ENCODE measurements around the gene CDH22. TPM values are rescaled to one million over a fixed set of nuclear protein-coding genes. Genes with fewer than 3 reads are reported as not detected.
A peak's percentile ranks its signal among the peaks of the same experiment; 100 is the strongest.

The CDH22 gene
- total RNA-seq, 1 donor from 2014 or later: 5.2 TPM

DNA sequence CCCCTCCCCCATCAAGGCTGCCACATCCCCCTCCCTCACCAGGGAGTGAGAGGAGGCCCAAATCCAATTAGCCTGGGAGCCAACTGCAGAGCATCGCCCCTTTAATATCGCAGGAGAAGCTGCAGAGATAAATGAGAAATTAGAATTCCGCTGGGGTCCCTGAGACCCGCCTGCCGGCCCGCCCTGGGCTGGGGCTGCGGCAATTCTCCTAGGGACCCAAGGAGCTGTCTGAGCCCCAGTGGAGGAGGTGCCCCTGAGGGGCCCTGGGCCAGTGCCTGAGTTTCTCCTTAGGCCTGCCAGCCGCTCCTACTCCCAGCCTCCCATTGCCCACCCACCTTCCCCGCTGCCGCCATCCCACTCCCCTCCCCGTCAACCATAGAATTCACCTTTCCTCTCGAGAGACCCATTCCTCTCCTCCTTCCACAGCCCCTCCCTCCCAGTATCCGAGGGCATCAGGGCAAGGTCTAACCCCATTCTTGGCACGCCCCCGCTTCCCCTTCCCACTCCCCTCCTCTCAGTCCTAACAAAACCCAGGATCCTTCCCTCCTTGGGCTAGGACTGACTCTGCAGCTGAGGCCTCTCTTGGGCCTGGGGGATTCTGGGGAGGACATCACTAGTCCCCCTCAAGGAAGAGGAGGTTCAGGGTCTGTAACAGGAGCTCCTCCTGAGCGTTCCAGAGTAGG lies 20.0 kb upstream of the CDH22 start:
- DNase-seq (ENCODE audit: missing footprints) (no peak), ATAC-seq (no peak)
- intact Hi-C loops (cut with DNase I): no loop called here

- ATAC-seq (no peak), DNase-seq (ENCODE audit: missing footprints) (no peak)
- intact Hi-C loops (cut with DNase I): no loop called here
Measured at GRCh38 chr20:46327557-46327956, 19.3 kb upstream of the CDH22 start.

GRCh38 chr20:46325789-46326188 lies 17.5 kb upstream of the CDH22 start:
- ATAC-seq (no peak), DNase-seq (ENCODE audit: missing footprints) (no peak)
- intact Hi-C loops (cut with DNase I): no loop called here

DNA sequence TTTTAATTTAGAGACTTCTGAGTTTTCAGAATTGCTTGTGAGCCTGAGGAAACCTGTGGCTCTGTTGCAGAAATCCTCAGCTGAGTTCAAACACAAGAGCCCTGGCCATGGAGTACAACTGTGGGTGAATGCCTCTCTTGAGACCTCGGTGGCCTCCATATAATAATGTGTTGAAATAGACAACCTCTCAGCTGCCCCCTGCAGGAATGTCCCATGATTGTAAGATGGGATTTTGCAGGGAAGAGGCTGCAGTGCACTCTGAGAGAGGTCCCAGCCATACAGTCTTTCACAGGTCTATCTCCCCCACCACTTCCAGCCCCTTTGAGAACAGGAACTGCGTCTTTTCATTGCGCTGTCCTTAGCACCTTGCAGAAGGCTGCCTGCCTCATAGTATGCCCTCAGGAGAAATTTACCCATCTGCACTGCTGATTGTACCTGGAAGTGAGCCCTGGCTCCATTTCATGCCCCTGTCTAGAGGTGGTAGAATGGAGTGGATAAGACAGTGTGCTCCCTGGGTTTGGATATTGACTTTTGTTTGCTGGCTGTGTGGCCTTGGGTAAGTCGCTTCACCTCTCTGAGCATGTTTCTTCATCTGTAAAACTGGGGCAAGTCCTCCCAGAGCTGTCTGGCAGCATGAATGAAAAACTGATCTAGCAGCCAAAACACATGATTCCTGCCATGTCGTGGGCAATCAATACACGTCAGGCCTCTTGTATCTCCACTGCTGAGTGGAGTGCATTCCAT lies 16.8 kb upstream of the CDH22 start:
- no peak for ATAC-seq
- DNase-seq (ENCODE audit: missing footprints): no peak
- intact Hi-C loops (cut with DNase I): no loop called here

- DNase-seq (ENCODE audit: missing footprints) (no peak), ATAC-seq (no peak)
- intact Hi-C loops (cut with DNase I): no loop called here
Measured at GRCh38 chr20:46324379-46324778, 16.1 kb upstream of the CDH22 start.

GRCh38 chr20:46323557-46323956 lies 15.3 kb upstream of the CDH22 start:
- ATAC-seq (no peak), DNase-seq (ENCODE audit: missing footprints) (no peak)
- intact Hi-C loops (cut with DNase I): no loop called here

- ATAC-seq (no peak), DNase-seq (ENCODE audit: missing footprints) (no peak)
- intact Hi-C loops (cut with DNase I): no loop called here
Measured at GRCh38 chr20:46322641-46323040, 14.3 kb upstream of the CDH22 start.

DNA sequence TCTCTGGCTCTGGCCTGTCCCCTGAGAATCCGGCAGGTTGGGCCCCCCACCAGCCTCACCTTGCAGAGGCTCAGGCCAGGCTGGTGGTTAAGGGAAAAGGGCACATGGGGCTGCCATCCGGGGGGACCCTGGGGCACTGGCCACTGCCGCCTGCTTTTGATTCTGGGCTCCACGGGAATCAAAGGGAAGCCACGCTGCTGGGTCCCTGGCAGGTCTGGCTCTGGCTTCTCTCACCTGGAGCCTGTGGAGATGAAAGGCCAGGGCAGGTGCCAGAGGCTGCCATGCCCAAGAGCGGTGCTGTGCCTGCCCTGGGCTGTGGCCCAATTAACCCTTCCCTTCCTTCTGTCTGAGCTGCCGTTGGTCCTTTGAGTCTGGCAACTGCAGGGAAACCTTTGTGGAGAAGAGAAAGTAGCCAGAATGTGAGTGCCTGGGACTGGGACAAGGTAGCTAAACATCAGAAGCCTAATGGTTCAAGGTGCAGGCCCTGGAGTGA lies 9.4 kb upstream of the CDH22 start:
- intact Hi-C loops (cut with DNase I): no loop called here
- ATAC-seq: no peak
- DNase-seq (ENCODE audit: missing footprints): no peak

GRCh38 chr20:46316984-46317684 lies 8.8 kb upstream of the CDH22 start:
- DNase-seq (ENCODE audit: missing footprints) (no peak), ATAC-seq (no peak)
- intact Hi-C loops (cut with DNase I): no loop called here

DNA sequence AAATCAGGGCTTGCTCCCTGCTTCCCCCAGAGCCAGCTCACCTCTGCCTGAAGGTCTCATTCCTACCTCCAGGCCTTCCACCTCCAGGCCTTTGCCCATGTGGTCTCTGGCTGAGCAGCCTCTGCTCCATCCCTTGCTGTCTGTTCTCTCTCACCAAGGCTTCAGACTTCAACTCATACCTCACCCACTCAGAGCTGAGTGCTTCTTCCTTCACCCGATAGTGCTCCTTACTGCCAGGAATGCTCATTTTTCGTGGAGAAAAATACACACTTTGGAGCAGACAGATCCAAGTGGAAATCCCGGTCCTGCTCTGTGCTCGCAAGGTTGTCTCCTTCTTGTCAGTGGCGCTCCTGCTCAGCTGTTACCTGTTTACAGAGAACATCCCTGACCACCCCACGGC lies 7.0 kb upstream of the CDH22 start:
- intact Hi-C loops (cut with DNase I): no loop called here
- DNase-seq (ENCODE audit: missing footprints) (no peak), ATAC-seq (no peak)

DNA sequence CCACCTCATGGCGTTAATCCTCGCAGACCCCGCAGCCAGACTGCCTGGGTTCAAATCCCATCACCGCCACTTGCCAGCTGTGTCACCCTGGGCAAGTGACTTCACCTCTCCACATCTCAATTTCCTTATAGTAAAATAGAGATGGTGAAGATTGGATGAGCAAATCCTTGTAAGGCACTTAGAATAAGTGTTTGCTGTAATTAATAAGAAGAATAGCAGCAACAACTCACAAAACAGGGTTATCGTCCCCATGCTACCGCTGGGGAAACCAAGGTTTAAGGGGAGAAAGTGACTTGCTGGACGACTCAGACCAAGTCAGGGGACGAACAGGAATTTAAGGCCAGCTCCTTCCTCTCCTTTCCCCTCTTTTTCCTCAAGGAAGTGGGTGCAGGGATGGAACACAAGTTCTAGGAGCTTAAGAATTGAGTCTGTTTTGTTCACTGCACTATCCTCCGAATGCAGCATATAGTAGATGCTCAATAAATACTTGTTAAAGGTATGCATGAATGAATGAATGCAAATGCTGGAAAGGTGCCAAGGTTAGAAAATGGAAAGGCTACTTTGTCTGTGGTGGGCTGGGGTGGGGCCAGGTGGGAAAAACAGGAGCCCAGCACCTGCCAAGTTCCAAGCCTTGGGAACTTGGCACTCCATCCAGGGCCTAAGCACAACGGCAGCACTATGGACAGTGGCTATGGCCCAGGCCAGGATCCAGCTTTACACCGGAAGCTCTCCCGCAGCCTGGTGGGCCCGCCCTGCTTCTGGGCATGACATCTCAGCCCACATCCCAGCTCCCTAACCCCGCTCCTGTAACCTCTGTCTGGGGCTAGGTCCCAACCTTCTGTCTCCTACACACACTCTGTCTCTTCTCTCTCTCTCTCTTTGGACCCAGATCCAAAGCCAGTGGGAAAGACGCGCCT lies 4.9 kb upstream of the CDH22 start:
- no peak for ATAC-seq
- DNase-seq (ENCODE audit: missing footprints): no peak
- intact Hi-C loops (cut with DNase I): no loop called here

DNA sequence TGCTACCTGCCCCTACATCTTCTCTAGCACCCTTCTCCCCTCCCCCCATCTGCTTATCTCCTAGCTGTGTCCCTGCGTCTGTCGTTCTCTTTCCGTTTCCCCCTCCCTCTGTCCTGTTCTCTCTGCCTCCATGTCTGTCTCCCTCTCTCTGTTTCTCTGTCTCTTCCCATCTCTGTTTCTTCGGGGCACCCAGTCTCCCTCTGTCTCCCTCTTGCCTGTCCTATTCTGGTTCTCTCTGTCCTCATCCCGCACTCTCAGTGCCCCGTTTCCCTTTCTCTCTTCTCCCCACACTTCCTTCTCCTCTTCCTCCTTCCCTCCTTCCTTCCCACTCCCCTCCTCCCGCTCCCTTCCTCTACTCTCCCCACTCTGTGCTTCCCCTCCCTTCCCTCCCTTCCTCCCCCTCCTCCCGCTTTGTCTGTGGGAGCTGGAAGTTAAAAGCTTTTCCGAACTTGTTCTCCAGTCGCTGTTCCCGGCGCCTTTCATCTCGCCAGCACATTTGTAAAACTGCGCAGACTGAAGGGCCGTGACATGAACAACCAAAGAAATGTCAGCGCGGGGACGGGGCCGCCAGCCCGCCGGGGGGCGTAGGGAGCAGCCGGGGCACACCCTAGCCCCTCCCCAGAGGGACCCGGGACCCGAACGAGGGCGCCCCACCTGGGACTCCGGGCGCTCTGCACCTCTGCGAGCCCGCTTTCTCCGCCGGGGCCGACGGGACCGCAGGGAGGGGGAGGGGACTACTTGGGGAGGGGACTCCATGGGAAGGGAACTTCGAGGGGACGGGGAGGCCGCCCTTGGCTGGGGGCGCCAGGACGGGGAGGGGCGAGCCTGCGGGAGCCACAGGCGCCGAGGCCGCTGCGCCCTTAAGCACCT lies 4.0 kb upstream of the CDH22 start:
- DNase-seq (ENCODE audit: missing footprints): no peak
- ATAC-seq: no peak
- intact Hi-C loops (cut with DNase I): no loop called here

GRCh38 chr20:46311719-46312074 lies 3.4 kb upstream of the CDH22 start:
- intact Hi-C loops (cut with DNase I): no loop called here
- ATAC-seq: no peak
- no peak for DNase-seq (ENCODE audit: missing footprints)

GRCh38 chr20:46311039-46311650 lies 2.8 kb upstream of the CDH22 start:
- intact Hi-C loops (cut with DNase I): no loop called here
- ATAC-seq (no peak), DNase-seq (ENCODE audit: missing footprints) (no peak)

DNA sequence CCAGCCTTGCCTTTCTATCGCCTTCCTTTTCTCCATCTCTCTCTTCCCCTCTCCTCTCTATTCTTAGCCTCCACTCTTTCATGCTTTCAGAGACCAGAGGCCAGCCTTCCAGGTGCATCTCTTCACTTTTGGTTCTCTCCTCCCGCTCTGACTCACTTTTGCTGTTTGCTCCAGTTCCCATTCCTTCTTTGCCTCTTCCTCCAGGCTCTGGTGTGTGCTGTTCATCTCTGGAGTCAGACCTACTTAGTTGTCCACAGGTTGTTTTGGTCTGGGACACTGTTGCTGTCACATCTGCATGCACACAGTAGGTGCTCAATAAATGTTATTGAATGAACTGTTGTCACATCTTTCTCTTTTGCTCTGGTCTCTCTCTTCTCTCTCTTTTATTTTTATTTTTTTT lies 1.6 kb upstream of the CDH22 start:
- intact Hi-C loops (cut with DNase I): loop anchor here (5.0 kb wide), 1 partner anchor 103 kb away; no protein-coding TSS in a partner anchor
- no peak for ATAC-seq
- no peak for DNase-seq (ENCODE audit: missing footprints)

DNA sequence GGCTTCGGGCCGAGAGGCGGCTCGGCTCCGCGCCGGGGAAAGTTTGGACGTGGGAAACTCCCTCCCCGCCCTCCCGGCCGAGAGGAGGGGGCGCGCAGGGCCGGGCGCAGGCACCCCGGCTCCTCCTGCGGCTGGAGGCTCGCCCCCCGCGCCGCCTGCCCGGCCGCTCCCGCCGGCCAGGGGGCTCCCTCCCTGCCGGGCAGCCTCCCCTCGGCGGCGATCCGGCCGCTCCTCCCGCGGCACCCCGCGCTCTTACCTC lies 370 bp downstream of the CDH22 start:
- no peak for DNase-seq (ENCODE audit: missing footprints)
- no peak for ATAC-seq
- intact Hi-C loops (cut with DNase I): loop anchor here (1.0 to 5.0 kb wide), 2 partner anchors 101 to 176 kb away; no protein-coding TSS in a partner anchor

- peak; percentile 81 for DNase-seq (ENCODE audit: missing footprints)
- peak; percentile 35 for ATAC-seq
- intact Hi-C loops (cut with DNase I): loop anchor here (5.0 kb wide), 1 partner anchor 100 kb away; no protein-coding TSS in a partner anchor
Measured at GRCh38 chr20:46307139-46307998, 929 bp downstream of the CDH22 start.
